ENCODE results near the gene HYDIN.

HYDIN gene

DNA sequence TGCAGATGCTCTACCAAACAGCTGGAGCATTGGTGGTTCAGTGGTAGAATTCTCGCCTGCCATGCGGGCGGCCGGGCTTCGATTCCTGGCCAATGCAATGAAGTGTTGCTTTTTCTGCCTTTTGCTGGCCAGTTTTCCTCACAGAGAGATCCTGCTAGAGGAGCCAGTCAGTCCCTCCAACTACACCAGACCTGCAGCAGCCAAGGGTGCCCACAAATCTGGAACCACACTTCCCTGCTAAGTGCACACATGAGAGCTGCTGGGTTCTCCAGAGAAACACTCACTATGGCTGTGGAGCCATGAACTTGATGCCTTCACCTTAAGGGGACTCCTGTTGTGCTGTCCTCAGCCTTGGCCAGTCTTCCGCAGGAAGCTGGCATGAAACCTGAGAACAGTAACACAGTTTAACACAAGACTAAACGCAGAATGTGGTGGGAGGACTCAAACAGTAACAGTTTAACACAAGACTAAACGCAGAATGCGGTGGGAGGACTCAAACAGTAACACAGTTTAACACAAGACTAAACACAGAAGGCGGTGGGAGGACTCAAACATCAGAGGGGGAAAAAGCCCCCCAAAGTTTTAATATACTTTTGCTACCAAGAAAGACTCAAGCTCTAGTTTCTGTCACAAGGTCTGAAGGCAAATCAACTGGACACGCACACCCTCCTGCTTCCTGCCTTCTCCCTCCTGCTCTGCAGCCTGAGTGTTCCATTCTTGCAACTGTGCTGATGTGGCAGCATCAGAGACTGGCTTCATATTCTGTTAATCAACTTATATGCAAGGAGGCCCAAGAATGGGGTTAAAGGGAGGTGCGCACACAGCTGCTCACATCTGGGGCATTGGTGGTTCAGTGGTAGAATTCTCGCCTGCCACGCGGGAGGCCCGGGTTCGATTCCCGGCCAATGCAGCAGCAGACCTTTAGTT is 441.6 kb downstream of the HYDIN start:
- DNase-seq (ENCODE audit: low spot score) = no peak

DNA sequence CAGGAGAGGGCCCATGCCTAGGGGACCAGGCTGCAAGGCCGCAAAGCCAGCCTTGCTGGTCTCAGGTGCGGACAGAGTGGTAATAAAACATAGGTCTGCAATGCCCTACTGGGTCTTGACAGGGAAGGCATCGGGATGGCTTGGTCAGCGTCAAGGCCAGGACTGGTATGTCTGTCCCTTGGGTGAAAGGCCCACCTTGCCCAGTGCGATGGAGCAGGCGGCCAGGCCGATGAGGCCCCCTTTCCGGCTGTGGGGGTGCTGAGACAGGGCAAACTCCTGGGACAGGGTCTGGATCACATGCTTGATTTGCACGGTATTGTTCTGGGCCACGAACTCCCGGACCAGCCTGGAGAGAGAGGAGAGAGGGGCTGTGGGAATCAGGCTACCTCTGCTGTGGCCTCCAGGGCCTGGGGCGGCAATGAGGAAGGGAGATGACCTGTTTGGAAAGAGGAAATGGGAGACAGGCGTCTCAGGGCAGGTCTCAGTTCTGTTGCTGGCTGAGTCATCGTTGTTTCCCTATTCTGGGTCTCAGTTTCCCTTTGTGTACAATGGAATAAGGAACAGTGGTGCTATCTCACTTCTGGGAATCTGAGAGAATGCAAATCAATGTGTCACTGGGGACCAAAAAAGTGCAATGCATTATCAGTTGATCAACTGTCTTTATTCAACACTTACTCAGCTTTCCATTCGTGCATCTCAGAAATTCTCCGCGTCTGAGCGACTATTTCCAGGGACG is 444.3 kb downstream of the HYDIN start:
- DNase-seq (ENCODE audit: low spot score) = no peak

- no peak for DNase-seq (ENCODE audit: low spot score)
Measured at GRCh38 chr16:70784692-70785555, 445.6 kb downstream of the HYDIN start.

GRCh38 chr16:70782237-70782636 is 448.3 kb downstream of the HYDIN start:
- DNase-seq (ENCODE audit: low spot score) = no peak

- no peak for DNase-seq (ENCODE audit: low spot score)
Measured at GRCh38 chr16:70781800-70782199, 448.7 kb downstream of the HYDIN start.

GRCh38 chr16:70780546-70780945 is 450.0 kb downstream of the HYDIN start:
- DNase-seq (ENCODE audit: low spot score) = no peak

- DNase-seq (ENCODE audit: low spot score) = no peak
Measured at GRCh38 chr16:70779361-70779760, 451.2 kb downstream of the HYDIN start.

DNA sequence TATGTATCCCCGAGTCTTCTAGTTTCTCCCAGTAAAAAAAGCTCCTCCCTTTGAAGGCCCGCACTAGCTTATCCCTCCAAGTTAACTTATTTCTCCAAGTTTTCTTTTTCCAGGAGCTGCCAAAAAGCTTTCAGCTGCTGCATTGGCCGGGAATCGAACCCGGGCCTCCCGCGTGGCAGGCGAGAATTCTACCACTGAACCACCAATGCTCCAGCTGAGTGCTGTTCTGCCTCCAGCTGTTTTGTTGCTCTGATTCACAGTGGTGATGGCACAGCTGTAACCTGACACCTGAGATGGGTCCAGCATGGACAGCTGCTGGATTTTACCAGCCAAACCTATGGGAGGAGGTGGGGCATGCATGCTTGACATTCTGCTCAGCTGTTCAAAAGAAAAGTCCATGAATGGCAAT is 451.6 kb downstream of the HYDIN start:
- DNase-seq (ENCODE audit: low spot score) = no peak

DNA sequence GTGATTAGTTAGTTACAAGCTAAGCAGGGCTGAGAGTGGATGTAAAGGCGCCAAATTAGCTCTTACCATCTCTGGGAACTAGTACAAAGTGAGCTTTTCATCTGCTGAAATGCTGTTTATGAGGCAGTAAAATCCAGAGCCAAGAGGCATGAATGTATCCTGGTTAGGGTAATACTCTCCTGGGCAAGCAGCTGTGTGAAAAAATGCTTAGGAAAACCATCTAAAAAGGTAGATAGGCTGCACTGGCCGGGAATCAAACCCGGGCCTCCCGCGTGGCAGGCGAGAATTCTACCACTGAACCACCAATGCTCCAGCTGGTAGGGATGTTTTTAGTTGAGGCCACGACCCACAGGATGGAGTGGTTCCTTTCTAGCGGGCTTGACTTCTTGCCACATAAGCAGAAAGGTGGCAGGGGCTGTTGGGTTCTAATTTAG is 452.5 kb downstream of the HYDIN start:
- no peak for DNase-seq (ENCODE audit: low spot score)

DNA sequence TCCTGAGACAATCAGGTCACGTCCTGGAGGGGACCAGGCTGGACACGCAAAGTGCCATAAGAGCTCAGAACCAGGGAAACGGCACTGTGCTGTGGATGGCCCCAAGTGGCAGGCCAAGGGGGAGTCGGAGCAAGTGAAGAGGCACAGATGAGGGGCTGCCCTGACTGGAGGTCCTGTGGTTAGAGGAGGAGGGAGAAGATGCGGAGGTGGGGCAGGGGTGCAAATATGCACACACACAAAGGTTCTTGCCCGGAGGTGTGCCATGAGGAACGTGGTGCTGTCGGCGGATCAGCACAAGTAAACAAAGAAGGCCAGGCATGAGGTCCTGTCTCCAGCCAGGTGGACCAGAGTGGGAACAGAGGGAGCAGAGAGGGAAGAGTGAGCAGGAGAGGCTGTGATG is 453.0 kb downstream of the HYDIN start:
- DNase-seq (ENCODE audit: low spot score) = no peak

DNA sequence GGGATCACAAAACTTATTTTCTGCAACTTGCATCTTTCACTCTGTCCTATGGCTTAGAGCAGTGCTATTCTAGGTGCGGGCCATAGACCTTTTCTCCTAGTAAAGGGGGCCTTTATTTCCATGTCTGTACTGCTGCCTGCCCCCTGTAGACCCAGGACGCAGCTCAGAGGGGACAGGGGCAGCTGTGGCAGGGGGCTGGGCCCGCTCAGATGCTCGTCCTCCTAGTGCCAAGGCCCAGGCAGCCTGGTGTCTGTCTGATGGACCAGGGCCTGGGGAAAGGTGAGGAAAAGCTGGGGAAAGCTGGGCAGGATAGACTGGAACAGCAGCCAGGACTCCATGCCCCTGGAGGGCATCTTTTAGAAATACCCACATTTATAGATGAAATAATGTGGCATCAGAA is 455.1 kb downstream of the HYDIN start:
- DNase-seq (ENCODE audit: low spot score) = no peak

- no peak for DNase-seq (ENCODE audit: low spot score)
Measured at GRCh38 chr16:70774261-70774660, 456.3 kb downstream of the HYDIN start.

GRCh38 chr16:70772493-70772892 is 458.0 kb downstream of the HYDIN start:
- DNase-seq (ENCODE audit: low spot score) = no peak

- DNase-seq (ENCODE audit: low spot score) = peak; percentile 49
Measured at GRCh38 chr16:70770626-70771552, 459.6 kb downstream of the HYDIN start.

GRCh38 chr16:70770291-70770625 is 460.3 kb downstream of the HYDIN start:
- no peak for DNase-seq (ENCODE audit: low spot score)

- DNase-seq (ENCODE audit: low spot score) = no peak
Measured at GRCh38 chr16:70769761-70770160, 460.8 kb downstream of the HYDIN start.

DNA sequence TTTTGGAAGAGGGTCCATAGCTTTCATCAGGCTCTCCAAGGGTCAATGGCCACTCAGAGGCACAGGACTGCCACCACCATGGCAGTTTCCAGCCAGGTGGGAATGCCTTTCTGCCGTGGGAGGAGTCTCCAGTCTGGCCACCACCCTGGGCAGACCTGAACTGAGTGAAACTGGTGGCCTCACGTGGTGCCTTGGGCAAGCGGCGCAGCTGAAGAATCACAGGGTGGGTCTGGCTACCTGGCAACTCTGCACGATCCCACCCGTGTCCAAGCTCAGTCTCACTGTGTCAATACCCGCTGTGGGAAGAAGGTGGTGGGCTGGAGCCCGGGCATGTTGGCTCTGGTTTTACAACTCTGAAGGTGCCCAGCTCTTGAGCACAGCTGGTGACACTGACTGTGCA is 461.4 kb downstream of the HYDIN start:
- DNase-seq (ENCODE audit: low spot score) = no peak

DNA sequence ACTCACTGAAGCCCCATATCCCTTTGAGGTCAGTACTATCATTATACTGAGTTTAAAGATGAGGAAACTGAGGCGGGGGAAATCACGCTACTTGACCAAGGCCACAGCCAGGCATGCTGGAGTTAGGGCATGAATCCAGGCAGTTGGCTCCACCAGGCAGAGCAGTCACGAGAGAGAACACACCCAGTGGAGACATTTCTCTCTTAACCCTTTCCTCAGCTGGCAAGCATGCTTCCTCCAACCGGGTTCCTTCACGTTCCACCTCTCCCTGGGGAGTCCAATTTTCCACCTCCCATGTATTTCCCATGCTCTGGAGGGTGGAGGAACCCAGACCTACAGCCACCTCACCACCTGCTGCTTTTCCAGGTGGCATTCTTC is 462.3 kb downstream of the HYDIN start:
- no peak for DNase-seq (ENCODE audit: low spot score)

GRCh38 chr16:70767377-70768202 is 462.9 kb downstream of the HYDIN start:
- DNase-seq (ENCODE audit: low spot score) = no peak

GRCh38 chr16:70766658-70767057 is 463.9 kb downstream of the HYDIN start:
- no peak for DNase-seq (ENCODE audit: low spot score)
